Hematopoietic multipotent progenitor cell treated with erythropoietin and hydrocortisone succinate and interleukin-3 and kit ligand, for 17 days (in vitro differentiated cells): ENCODE measurements around the gene CERS3.
"Not testable (repeated sequence)": the region's sequence is repeated elsewhere in the genome, so short reads cannot be mapped to it uniquely, and the experiment has no call there.

Experiments
- DNase-seq: peaks from one replicate; pipeline ENCODE4 v3.0.0-alpha.2; 2015; ENCODE audit warnings: low spot score

The CERS3 gene

GRCh38 chr15:100464888-100465287, 63.9 kb downstream of the CERS3 start:
- no peak for DNase-seq

- DNase-seq, result no peak
These were observed 64.5 kb downstream of the CERS3 start for GRCh38 chr15:100464256-100464655.

GRCh38 chr15:100463515-100463914, 65.2 kb downstream of the CERS3 start:
- DNase-seq, result no peak

DNA sequence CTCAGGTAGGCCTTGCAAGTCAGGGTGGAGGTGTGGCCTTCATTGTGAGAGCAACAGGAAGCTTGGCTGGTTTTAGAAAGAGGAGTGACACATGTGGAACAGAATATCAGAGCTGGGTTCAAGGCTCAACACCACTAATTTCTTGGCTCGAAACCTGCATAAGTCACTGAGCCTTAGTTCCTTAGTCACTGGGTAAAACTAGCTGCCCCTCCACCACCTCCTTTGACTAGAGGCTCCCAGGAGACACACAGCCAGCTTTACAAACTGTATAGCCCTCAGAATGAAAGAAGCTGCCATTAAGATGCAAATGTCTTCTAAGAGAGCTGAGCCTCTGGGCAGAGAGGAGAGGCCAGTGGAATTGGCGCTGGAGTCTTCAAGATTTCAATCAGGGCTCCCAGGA, 67.7 kb downstream of the CERS3 start:
- DNase-seq, result no peak

GRCh38 chr15:100457201-100457600, 71.5 kb downstream of the CERS3 start:
- DNase-seq, result no peak

DNA sequence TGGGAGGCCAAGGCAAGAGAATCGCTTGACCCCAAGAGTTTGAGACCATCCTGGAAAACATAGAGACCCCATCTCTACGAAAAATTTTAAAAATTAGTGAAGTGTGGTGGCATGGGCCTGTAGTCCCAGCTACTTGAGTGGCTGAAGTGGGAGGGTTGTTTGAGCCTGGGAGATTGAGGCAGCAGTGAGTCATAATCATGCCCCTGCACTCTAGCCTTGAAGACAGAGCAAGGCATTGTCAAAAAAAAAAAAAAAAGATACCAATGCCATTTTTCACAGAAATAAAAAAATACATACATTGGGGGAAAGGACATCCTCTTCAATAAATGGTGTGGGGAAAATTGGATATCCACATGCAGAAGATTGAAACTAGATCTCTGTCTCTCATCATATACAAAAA, 74.6 kb downstream of the CERS3 start:
- no peak for DNase-seq

DNA sequence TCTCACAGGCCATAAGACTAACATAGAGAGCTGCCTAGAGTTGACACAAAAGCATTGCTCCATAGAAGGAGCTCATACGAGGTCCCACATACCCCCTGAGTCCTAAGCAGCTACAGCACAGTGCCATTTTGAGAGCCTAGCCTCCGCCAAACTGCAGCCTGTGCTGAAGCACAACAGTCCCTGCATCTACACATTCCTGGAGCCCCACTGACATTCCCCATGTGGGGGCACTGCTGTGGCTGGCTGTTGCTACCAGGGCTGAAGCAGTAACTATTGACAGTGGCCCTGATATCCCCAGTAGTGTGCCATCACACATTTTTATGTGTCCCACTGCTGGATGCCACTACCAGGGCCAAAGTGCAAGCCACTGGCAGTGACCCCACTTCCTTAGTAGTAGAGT, 80.3 kb downstream of the CERS3 start:
- no peak for DNase-seq

DNA sequence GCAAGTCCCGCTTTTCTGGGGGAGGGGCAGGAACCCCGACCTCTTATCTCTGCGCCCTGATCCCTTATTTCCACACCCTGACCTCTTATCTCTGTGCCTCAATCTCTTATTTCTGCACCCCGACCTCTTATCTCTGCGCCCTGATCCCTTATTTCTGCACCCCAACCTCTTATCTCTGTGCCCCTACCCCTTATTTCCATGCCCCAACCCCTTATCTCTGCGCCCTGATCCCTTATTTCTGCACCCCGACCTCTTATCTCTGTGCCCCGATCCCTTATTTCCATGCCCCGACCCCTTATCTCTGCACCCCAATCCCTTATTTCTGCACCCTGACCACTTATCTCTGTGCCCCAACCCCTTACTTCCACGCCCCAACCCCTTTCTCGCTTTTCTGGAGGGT, 87.7 kb downstream of the CERS3 start:
- DNase-seq, result not testable (repeated sequence)

DNA sequence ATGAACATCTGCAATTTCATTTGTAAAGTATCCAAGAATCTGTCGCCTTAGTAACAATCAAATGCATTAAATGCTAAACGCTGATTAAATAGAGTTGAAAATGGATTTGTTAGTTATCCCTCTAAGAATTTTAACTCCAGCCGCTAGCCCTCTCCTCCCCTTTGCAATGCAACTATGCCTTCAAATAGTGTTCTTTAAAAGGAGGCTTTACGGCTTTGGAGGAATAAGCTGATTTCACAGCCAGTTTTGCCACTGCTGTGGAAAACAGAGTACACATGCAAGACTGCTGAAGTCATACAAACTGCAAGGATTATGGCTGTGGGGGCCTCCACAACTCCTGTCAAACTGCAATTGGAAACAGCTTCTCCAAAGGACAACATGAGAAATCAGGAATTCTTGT, 89.2 kb downstream of the CERS3 start:
- no peak for DNase-seq

DNA sequence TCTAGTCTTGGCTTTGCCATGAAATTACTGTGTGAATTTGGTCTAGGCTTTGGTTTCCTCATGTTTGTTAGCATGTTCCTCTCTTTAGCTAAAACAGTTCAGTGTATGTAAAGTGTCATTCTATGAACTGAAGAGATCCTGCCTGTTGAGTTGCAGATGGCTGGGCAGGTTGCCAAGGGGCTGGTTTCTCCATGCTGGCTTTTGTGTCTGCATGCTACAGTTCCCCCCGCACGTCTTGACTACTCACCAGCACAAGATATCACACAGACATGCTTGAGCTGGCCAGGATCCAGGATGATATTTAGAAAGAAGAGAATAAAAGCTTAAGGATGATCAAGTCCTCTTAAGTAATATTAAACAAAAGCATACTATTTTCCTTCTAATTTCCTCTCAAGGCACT, 90.2 kb downstream of the CERS3 start:
- no peak for DNase-seq

- DNase-seq, result no peak
These were observed 91.5 kb downstream of the CERS3 start for GRCh38 chr15:100437261-100437660.

- no peak for DNase-seq
These were observed 94.2 kb downstream of the CERS3 start for GRCh38 chr15:100434561-100434960.

DNA sequence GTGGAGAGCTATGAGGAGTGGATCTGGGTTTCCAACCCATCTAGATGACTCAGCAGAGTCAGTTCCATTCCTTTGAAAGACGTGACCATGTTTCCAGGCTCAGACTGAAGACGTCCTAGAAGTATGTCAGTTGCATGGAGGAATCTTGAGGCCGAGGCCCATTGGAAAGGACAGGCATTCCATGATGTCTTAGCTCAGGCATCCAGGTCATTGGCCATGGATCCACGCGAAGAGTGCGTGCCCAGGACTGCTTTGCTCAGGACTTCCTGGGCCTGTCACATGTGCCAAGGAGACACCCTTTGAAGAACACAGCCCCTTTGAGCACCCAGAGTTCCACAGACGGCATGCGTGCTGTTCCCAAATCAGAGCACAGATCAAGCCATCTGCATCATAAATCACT, 94.7 kb downstream of the CERS3 start:
- no peak for DNase-seq

DNA sequence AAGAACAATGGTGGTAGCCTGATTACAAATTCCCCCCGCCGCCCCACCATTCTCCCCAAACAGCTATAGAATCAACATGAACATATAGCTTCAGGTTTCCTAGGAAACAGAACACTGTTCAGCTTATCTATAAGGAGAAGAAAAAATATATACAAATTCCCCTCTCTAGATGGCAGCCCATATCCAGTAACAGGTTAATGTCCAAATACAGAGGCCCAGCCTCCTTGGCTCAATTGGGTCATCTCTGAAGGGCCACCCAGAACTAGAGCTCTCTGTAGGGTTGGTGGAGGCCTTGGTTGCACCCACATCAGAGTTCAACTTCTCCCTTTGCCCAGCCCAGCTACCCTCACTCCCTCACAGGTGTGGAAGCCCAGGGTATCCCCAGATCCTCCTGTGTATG, 95.4 kb downstream of the CERS3 start:
- DNase-seq, result no peak

- DNase-seq, result no peak
These were observed 98.3 kb downstream of the CERS3 start for GRCh38 chr15:100430411-100430810.

- DNase-seq, result no peak
These were observed 99.5 kb downstream of the CERS3 start for GRCh38 chr15:100429116-100429728.

GRCh38 chr15:100426937-100427336, 101.8 kb downstream of the CERS3 start:
- no peak for DNase-seq

DNA sequence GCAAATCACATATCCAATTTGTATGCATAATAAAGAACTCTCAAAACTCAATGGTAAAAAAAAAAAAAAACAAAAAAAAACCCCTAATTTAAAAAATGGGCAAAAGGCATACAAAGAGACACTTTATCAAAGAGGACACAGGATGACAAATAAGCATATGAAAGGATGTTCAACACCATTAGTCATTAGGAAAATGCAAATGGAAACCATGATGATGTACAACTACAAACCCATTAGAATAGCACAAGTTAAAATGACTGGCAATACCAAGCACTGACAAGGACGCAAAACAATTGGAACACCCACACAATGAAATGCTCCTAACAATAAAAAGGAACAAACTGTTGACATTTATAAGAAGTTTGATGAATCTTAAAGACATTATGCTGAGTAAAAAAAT, 123.6 kb downstream of the CERS3 start:
- no peak for DNase-seq

DNA sequence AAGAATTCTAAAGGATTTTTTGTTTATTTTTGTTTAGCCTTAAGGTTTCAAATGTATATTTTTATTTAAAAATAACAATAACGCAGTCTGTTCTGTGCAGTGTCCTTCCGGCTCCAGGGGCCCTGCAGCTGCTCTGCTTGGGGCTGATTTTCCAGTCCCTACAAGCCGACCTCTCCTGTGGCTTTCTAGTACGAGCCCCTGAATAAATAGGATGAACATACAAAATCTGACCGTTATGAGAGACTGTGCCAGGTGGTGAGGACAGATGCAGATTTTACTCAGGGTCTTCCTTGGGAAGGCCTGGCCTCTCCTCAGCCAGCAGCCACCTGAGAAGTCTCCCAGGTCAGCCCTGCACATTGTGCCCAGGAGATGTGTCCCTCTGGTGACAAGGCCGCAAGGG, 127.8 kb downstream of the CERS3 start:
- DNase-seq, result no peak

- DNase-seq, result no peak
These were observed 133.9 kb downstream of the CERS3 start for GRCh38 chr15:100394736-100395440.

- no peak for DNase-seq
These were observed 135.7 kb downstream of the CERS3 start for GRCh38 chr15:100393008-100393407.

- DNase-seq, result no peak
These were observed 143.3 kb downstream of the CERS3 start for GRCh38 chr15:100385300-100386050.

DNA sequence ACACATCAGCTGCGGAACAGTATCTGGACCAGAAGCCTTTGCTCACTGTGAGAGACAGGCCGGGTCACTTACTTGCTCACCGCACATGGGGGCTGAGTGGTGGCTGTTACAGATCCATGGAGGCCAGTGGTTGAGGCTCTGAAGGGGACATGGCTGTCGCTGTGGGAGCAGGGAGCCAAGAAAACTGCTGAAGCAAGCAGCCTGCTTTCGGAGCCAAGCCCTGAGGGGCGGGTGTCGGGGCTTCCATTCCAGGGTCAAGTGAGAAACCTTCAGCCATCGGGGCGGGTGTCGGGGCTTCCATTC, 144.7 kb downstream of the CERS3 start:
- DNase-seq, result no peak
